GM19351 (cell line): ENCODE results near the gene CCL2.

Experiments
- ATAC-seq: cut with Tn5 transposase; IDR thresholded peaks from one replicate; pipeline ENCODE4 v1.9.1; 2021; ENCODE audit warnings: mild to moderate bottlenecking, moderate library complexity; ENCODE audit not compliant: unreplicated experiment

CCL2 gene

GRCh38 chr17:34261568-34262337 lies 6.7 kb downstream of the CCL2 start:
- no peak for ATAC-seq

DNA sequence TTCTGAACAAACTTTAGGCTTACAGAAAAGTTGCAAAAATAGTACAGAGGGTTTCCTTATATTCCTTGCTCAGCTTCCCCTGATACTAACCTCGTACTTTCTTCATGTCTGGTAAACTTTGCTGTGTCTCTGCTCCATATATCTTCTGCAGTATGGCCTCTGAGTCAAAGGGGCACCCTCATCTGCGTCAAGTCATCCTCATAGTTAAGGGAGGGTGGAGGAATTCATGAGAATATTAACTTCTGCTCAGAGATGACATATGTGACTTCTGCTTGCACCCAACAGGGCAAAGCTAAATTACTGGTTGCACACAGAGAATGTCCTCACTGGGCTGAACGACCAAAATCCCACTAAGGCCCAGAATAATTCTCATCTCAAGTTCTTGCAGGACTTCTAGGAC lies 10.6 kb downstream of the CCL2 start:
- ATAC-seq: no peak

DNA sequence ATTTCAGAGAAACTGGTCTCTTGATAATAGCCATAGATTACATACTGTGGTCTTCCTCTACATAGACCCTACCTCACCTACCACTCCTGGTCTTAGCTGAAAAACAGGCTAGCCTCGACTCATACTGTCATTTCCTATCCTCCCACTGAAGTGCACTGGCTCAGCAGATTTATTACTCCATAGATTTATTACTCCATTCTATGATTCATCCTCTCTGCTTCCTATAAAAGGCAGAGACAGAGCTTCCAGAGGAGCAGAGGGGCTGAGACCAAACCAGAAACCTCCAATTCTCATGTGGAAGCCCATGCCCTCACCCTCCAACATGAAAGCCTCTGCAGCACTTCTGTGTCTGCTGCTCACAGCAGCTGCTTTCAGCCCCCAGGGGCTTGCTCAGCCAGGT lies 14.9 kb downstream of the CCL2 start, which contains the start of gene CCL7:
TSS of gene CCL7 (plus strand) at position 253 of the 400 bp plus-strand sequence. CDS start at position 323, 70 bp downstream.
- no peak for ATAC-seq

DNA sequence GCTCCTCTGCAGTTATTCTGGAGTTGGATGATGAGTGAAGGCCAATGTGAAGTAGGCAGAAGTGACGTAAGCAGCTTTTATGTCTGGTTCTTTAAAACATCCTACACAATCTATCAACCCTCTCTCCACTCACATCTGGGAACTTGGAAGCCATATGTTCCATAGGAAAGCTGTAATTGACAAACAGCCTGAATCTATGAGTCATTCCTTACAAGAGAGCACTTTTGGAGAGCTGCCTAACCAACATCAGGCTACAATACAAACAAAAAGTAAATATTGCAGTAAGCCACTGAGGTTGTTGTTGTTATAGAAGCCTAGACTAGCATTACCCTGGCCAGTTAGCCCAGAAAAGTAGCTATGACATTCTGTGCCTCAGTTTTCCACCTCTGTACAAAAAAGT lies 20.8 kb downstream of the CCL2 start:
- ATAC-seq: no peak

GRCh38 chr17:34276826-34277225 lies 21.7 kb downstream of the CCL2 start:
- no peak for ATAC-seq

DNA sequence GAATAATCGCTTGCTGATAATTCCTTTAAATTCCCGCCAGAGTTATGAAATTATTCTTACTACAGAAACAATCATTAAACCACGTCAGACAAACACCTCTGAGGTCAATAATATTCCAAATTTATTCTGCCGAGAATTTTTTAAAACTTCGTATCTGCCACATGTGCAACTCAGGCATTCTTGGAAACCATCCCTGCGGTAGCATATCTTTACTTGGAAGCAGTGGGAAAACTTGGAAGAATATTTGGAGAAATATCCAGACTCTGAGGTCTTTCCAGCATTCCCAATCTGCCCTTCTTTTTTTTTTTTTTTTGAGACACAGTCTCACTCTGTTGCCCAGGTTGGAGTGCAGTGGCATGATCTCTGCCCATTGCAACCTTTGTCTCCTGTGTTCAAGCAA lies 28.5 kb downstream of the CCL2 start:
- ATAC-seq: no peak

DNA sequence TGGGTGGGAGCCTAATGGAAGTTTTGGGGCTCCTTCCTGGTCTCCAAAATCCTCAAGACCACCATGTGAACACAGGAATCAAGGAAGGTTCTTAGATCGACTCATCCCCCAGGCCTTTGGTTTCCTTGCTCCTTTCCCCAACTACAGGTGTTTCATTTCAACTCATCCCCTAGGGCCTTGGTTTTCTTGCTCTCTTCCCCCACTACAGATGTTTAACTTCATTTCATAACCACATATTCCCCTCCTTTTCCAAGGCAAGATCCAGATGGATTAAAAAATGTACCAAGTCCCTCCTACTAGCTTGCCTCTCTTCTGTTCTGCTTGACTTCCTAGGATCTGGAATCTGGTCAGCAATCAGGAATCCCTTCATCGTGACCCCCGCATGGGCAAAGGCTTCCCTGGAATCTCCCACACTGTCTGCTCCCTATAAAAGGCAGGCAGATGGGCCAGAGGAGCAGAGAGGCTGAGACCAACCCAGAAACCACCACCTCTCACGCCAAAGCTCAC lies 30.3 kb downstream of the CCL2 start, which contains the start of gene CCL11:
TSS of gene CCL11 (plus strand) at position 457 of the 507 bp plus-strand sequence. CDS start 67 bp downstream, outside the sequence.
- no peak for ATAC-seq

DNA sequence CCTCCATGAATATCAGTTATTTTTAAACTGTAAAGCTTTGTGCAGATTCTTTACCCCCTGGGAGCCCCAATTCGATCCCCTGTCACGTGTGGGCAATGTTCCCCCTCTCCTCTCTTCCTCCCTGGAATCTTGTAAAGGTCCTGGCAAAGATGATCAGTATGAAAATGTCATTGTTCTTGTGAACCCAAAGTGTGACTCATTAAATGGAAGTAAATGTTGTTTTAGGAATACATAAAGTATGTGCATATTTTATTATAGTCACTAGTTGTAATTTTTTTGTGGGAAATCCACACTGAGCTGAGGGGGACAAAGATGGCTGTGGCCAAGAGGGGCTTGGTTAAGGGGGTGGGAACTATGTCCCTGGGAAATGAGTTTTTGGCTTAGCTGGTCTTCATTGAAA lies 32.8 kb downstream of the CCL2 start:
- ATAC-seq: no peak

- no peak for ATAC-seq
These were observed 35.5 kb downstream of the CCL2 start for GRCh38 chr17:34290586-34290985.

- ATAC-seq: no peak
These were observed 36.8 kb downstream of the CCL2 start for GRCh38 chr17:34291721-34292348.

DNA sequence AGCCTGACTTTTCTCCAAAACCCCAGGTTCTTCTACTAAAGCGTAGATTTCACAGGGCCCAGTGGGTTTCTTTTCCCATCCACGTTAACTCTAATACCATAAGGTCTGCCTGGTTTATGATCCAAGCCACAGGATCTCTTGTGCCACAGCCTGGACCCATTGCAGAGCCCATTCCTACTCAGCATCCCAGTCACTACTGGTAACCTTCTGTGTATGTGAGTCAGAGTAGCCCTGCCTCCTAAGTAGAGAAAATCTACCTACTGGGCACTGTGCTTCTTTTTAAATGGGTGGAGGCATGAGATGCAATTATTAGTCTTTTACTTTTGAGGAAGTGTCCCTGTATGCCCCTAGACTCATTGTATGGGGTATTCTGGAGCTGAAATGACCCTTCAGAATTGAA lies 43.9 kb downstream of the CCL2 start:
- no peak for ATAC-seq

DNA sequence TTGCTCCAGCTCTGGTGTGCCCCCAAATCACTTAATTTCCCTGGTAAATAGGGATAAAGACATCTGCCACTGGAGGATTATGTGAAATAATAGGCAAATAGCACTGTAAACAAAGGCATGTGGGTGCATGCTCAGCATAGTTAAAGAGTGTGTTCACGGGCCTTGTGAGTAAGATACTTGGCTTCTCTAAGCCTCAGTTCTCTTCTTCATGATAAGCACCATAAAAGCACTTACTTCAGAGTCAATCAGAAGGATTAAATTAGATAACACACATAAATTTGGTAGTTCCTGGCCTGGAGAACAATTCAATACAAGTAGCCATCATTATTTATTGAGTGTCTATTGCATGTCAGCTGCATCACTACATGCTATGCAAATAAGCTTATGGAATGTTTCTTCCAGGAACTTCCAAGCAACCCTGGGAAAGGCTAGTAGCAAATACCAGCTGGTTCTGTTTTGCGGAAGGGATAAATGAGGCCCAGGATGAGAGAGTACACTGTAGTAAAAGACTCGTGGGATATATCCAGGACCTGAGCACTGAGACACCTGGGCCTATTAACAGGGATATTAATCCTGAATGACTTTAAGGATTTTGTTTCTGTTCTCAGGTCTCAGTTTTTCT lies 45.0 kb downstream of the CCL2 start:
- no peak for ATAC-seq

- no peak for ATAC-seq
These were observed 45.7 kb downstream of the CCL2 start for GRCh38 chr17:34300652-34301370.

GRCh38 chr17:34301986-34302385 lies 46.9 kb downstream of the CCL2 start:
- ATAC-seq: no peak

DNA sequence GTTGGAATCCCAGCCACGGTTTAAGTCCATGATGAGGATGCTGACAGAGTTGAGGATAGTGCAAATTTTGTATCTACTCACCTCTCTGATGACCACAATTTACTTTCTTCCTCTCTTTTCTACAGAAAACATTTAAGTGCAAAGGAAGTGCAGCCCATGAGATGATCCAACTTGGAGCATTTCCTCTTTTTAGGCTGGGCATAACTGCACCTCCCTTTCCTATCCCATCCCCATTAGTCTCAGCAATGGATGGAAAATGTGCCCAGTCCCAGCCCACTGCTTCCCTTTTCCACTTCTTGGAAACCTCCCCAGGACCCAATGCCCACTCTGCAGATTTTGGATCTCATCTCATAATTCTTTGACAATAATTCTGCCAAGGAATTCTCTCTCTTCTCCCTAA lies 47.6 kb downstream of the CCL2 start:
- ATAC-seq: no peak

GRCh38 chr17:34303606-34304005 lies 48.5 kb downstream of the CCL2 start:
- ATAC-seq: no peak

DNA sequence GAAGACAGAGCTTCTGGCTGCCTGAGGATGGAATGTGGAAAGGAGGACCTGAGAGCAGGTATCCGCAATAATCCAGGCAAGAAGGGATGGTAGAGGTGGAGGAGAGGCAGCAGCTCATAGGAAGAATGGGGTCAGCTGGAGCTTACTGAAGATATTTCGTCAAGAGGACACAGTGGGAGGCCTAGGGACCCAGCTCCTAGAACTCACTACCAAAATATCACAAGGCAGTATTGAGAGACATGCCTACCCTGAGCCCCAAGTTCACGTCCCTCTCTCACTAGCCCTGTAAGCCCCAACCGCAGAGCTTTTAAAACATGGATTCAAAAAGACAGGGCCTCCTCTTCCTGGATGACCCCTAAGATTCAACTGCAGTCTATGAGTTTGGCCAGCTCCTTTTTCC lies 50.0 kb downstream of the CCL2 start:
- no peak for ATAC-seq

DNA sequence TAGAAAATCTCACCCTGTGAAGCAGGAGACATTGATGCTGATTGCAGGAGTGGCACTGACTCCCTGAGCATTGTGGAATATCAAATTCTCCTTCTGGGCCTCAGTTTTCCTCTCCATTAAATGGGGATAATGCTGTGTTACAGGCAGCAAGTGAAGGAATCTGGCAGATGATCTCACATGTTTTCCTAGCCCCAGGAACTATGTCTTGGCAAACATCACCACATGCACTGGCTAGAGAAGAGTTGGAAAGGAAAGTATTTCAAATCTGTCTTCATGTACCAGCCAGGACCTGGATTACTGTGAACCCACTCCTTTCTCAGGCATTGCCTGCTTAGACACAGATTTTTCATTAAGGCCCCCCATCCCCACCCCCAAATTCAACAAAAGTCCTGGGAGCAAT lies 50.5 kb downstream of the CCL2 start:
- ATAC-seq: no peak

DNA sequence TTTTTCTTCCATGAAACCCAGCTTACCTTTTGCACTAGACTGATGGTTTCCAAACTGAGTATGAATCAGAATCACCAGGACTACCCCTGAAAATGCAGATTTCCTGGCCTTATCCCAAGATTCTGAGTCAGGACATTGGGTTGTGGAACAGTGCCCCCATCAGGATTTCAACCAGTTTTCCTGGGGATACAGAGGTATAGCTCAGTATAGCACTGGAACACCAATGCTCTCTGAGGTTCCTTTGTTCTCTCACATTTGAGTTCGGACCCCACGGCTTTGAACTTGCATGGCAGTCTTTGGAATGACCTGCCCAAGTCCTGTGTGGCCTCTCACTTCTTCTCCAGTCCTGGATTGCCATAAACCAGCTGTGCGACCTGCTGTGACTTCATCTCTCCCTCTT lies 51.4 kb downstream of the CCL2 start:
- ATAC-seq: no peak
